ENCODE measurements around the gene SLC26A1. TPM values are rescaled to one million over a fixed set of nuclear protein-coding genes. Genes with fewer than 3 reads are reported as not detected.

SLC26A1 gene
- polyA plus RNA-seq, 1 donor (not counting 4 experiments of a cell fraction or from before 2014, with no cell fraction given), result not detected

DNA sequence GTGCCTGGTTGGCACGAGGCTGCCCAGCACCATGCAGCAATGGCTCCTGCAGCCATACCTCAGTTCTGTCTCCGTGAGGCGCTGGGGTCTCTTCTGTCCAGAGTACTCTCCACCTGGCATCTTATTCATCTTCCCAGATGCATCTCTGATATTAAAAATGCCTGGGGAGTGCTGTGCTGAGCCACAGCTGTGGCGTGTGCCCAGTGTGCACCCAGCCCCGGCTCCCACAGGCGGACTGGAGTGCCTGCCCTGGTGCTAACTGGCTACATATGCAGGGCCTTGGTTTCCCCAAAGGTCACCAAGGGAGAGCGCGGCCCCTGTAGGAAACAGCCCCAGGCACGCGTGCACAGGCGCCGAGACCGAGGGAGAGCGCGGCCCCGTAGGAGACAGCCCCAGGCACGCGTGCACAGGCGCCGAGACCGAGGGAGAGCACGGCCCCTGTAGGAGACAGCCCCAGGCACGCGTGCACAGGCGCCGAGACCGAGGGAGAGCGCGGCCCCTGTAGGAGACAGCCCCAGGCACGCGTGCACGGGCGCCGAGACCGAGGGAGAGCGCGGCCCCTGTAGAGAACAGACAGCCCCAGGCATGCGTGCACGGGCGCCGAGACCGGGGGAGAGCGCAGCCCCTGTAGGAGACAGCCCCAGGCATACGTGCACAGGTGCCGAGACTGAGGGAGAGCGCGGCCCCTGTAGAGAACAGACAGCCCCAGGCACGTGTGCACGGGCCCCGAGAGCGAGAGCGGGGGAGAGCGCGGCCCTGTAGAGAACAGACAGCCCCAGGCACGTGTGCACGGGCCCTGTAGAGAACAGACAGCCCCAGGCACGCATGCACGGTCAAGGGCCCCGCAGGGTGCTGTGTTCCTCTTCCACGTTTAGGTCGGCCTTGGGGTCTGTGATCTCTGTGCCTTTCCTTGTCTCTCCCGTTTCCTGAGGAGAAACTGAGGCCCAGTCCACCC, 46.4 kb downstream of the SLC26A1 start:
- Histone ChIP-seq H3K9ac (ENCODE audit: control insufficient read depth, extremely low read depth, insufficient read depth, low read length) (no peak overlapping the region), H3K36me3 (ENCODE audit: control insufficient read depth in 2 of 2, extremely low read depth in 1 of 2, insufficient read depth in 2 of 2, low read length in 2 of 2) (no peaks in the 10 kb centered on the region), H3K4me2 (ENCODE audit: control insufficient read depth, extremely low read depth, insufficient read depth, low read depth, low read length) (no peak overlapping the region), H4K20me1 (ENCODE audit: control insufficient read depth, extremely low read depth, insufficient read depth, low read length) (no peaks in the 10 kb centered on the region), H3K9me1 (ENCODE audit: control insufficient read depth, extremely low read depth, insufficient read depth, low read length) (no peaks in the 10 kb centered on the region), H3K79me2 (ENCODE audit: control insufficient read depth, insufficient read depth, low read length) (no peaks in the 10 kb centered on the region), H3K9me3 (ENCODE audit: control insufficient read depth, low read depth, low read length) (no peaks in the 10 kb centered on the region), H3K4me1 (ENCODE audit: control insufficient read depth, extremely low read depth, insufficient read depth, low read length) (no peaks in the 10 kb centered on the region), H3K27me3 (ENCODE audit: control insufficient read depth, extremely low read depth, insufficient read depth, low read length) (no peaks in the 10 kb centered on the region), H3K27ac (ENCODE audit: control insufficient read depth, insufficient read depth, low read length) (no peak overlapping the region), H2AFZ (ENCODE audit: control insufficient read depth, low read length) (no peak overlapping the region), H3K4me3 (ENCODE audit: control insufficient read depth in 2 of 3, extremely low read depth in 1 of 3, insufficient read depth in 2 of 3, low read depth in 1 of 3, low read length in 3 of 3) (no peak overlapping the region)
- no peak for FAIRE-seq
- no peak for TF ChIP-seq EZH2 (IDR thresholded peaks at IDR 0.05; ENCODE audit: low read length)
- TF ChIP-seq CTCF (optimal IDR thresholded peaks at IDR 0.05 in 1 of 3, IDR thresholded peaks at IDR 0.05 in 1 of 3, conservative IDR thresholded peaks at IDR 0.05 in 1 of 3; ENCODE audit: extremely low read depth in 1 of 3, insufficient read depth in 2 of 3, low read length in 3 of 3), result no peak
- dilution Hi-C loops (cut with MboI; ENCODE audit: extremely low pct_ligation_motif_present, low sequenced_read_pairs), result no loop called here
- no peak for DNase-seq (ENCODE audit: low read depth, low spot score)

DNA sequence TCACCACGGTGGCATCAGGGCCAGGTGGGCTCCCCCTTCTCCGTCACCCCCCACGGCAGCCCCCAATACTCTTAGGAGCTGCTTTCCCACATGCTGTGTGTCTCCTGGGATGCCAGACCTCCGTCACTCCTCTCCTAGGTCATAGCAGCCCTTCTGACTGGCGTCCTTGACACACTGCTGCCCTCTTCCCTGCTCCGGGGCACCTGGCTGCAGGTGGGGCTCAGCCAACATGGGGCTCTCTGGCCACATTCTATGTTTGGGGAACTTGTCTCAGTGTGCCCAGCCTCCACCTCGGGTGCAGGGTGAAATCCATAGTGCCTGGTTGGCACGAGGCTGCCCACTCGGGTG, 47.1 kb downstream of the SLC26A1 start:
- Histone ChIP-seq H3K9me1 (ENCODE audit: control insufficient read depth, extremely low read depth, insufficient read depth, low read length) (no peaks in the 10 kb centered on the region), H3K4me1 (ENCODE audit: control insufficient read depth, extremely low read depth, insufficient read depth, low read length) (no peaks in the 10 kb centered on the region), H3K27me3 (ENCODE audit: control insufficient read depth, extremely low read depth, insufficient read depth, low read length) (no peaks in the 10 kb centered on the region), H3K4me3 (ENCODE audit: control insufficient read depth in 2 of 3, extremely low read depth in 1 of 3, insufficient read depth in 2 of 3, low read depth in 1 of 3, low read length in 3 of 3) (no peak overlapping the region), H3K36me3 (ENCODE audit: control insufficient read depth in 2 of 2, extremely low read depth in 1 of 2, insufficient read depth in 2 of 2, low read length in 2 of 2) (no peaks in the 10 kb centered on the region), H3K27ac (ENCODE audit: control insufficient read depth, insufficient read depth, low read length) (no peak overlapping the region), H4K20me1 (ENCODE audit: control insufficient read depth, extremely low read depth, insufficient read depth, low read length) (no peaks in the 10 kb centered on the region), H3K9me3 (ENCODE audit: control insufficient read depth, low read depth, low read length) (no peaks in the 10 kb centered on the region), H3K9ac (ENCODE audit: control insufficient read depth, extremely low read depth, insufficient read depth, low read length) (no peak overlapping the region), H3K4me2 (ENCODE audit: control insufficient read depth, extremely low read depth, insufficient read depth, low read depth, low read length) (no peak overlapping the region), H3K79me2 (ENCODE audit: control insufficient read depth, insufficient read depth, low read length) (no peaks in the 10 kb centered on the region), H2AFZ (ENCODE audit: control insufficient read depth, low read length) (no peak overlapping the region)
- dilution Hi-C loops (cut with MboI; ENCODE audit: extremely low pct_ligation_motif_present, low sequenced_read_pairs), result no loop called here
- FAIRE-seq (no peak), DNase-seq (ENCODE audit: low read depth, low spot score) (no peak)
- TF ChIP-seq CTCF (optimal IDR thresholded peaks at IDR 0.05 in 1 of 3, IDR thresholded peaks at IDR 0.05 in 1 of 3, conservative IDR thresholded peaks at IDR 0.05 in 1 of 3; ENCODE audit: extremely low read depth in 1 of 3, insufficient read depth in 2 of 3, low read length in 3 of 3), result no peak
- no peak for TF ChIP-seq EZH2 (IDR thresholded peaks at IDR 0.05; ENCODE audit: low read length)
